Astrocyte (in vitro differentiated cells and primary cell): Measurements from ENCODE around the gene EIF3D.

Experiments used
- EZH2 ChIP-seq: IDR thresholded peaks from 2 replicates; pipeline ENCODE4 v1.6.1; 2012; ENCODE audit warnings: mild to moderate bottlenecking, low read length, inconsistent platforms; ENCODE audit not compliant: insufficient read depth
- TF ChIP-seq, protein P1 (sequence below): IDR thresholded peaks from 2 replicates; pipeline ENCODE4 v1.5.1; 2011; ENCODE audit warnings: low read depth, mild to moderate bottlenecking, inconsistent platforms, low read length, moderate library complexity; ENCODE audit not compliant: insufficient read depth

DNA sequence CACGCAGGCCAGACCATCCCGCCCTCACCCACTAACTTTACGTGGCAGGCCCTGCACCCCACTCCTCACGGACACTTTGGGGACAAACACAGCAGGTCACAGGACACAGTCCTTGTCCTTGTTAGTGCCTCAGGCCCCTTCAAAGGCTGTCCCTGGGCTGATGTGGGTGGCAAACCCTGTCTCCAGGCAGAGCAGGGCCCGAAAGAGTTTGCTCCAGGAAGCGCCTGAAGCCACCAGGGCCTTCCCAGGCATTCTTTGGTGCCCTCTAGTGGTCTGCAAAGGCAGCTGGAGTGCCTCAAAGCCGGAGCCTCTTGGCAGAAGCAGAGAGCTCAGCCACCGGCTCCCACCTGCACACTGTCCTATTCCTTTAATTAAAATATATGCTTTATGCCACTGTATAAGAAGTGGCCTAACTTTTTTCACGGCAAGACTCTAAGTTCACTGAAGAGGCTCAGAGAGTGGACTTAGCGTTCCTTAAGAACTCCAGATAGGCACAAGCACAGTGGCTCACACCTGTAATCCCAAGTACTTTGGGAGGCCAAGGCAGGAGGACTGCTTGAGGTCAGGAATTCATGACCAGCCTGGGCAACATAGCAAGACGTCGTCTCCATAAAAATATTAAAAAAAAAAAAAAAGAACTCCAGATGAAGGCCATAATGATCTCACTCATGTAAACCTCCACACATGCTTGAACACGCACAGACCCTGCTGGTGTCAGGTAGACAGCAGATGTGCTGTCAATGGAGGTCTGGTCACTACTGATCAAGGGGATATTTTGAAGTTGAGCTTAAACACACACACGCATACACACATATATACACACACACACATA, 58.6 kb downstream of the EIF3D start:
- TF ChIP-seq, protein P1, sequence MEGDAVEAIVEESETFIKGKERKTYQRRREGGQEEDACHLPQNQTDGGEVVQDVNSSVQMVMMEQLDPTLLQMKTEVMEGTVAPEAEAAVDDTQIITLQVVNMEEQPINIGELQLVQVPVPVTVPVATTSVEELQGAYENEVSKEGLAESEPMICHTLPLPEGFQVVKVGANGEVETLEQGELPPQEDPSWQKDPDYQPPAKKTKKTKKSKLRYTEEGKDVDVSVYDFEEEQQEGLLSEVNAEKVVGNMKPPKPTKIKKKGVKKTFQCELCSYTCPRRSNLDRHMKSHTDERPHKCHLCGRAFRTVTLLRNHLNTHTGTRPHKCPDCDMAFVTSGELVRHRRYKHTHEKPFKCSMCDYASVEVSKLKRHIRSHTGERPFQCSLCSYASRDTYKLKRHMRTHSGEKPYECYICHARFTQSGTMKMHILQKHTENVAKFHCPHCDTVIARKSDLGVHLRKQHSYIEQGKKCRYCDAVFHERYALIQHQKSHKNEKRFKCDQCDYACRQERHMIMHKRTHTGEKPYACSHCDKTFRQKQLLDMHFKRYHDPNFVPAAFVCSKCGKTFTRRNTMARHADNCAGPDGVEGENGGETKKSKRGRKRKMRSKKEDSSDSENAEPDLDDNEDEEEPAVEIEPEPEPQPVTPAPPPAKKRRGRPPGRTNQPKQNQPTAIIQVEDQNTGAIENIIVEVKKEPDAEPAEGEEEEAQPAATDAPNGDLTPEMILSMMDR: peak; percentile 92
- no peak for TF ChIP-seq EZH2
